Stimulated activated CD4-positive, alpha-beta T cell treated with anti-CD3 and anti-CD28 coated beads, Interleukin-4, amount 100 ng/mL, for 4 hours (primary cell): ENCODE data around the gene PHAF1.

Experiments used
- DNase-seq, 2 experiments: peaks; one replicate each; pipeline ENCODE4 v3.0.0-alpha.2; 2020

Gene PHAF1

DNA sequence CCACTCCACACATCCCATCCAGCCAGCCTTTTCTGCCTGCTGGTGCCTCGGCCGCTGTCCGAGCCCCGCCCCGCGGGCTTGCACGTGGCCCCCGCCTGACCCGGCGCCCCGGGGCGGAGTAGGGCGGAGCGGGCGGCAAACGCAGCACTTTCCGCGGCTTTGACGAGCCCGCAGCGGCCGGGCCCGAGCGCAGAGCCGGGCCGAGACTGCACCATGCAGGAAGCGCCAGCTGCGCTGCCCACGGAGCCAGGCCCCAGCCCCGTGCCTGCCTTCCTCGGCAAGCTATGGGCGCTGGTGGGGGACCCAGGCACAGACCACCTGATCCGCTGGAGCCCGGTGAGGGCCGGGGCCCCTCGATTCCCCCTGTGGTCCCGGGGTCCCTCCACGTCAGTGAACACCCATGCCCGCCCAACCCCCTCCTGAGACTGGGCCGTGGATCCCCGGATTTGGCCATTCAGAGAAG, 54.9 kb downstream of the PHAF1 start, which contains the start of gene HSF4:
HSF4 (plus strand) TSS at position 147 of the 463 bp plus-strand sequence; CDS start at position 214, 67 bp downstream.
- DNase-seq, result no peak

DNA sequence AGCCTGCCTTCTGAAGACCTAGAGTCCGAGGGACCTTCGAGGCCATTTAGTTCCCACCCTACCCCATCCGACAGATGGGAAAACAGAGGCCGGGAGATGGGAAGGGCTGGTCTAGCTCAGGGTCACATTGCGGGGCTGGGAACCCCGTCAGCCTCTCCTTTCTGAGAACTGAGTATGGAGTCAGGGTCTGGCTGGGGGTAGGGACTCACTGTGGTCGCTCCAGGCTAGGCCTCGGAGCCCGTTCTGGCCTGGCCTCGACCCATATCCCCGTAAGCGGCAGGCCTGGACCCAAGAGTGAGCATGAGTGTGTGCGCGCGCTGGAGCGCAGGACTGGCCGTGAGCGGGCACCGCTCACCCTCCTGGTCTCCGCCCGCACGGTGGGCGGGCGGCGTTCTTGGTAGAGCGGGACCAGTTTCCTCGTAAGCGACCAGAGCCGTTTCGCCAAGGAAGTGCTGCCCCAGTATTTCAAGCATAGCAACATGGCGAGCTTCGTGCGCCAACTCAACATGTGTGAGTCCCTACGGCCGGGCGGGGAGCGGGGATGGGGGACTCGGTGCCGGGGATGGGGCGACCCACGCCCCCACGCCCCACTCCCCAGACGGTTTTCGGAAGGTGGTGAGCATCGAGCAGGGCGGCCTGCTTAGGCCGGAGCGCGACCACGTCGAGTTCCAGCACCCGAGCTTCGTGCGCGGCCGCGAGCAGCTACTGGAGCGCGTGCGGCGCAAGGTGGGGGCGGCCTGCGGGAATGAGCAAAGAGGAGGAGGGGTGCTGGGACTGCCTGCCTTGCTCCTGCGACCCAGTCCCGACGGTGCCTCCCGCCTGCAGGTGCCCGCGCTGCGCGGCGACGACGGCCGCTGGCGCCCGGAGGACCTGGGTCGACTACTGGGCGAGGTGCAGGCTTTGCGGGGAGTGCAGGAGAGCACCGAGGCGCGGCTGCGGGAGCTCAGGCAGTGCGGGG, 55.7 kb downstream of the PHAF1 start:
- DNase-seq, result no peak

DNA sequence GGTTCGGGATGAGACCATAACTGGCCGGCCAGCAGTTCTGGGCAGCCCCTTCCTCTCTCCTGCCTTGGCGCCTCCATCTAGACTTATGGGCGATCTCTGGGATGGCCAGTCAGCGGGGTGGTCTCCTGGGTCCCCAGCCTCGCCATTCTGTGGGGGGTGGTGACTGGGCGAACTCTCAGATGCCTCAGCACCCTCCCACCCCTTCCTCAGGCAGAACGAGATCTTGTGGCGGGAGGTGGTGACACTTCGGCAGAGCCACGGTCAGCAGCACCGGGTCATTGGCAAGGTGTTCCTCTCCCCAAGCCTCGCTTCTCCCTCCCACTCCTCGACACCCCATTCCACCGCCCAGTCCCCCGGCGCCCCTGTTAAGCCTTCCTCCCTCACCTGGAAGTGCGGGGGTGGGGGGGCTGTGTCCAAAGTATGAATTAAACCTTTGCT, 56.4 kb downstream of the PHAF1 start:
- DNase-seq, result no peak

DNA sequence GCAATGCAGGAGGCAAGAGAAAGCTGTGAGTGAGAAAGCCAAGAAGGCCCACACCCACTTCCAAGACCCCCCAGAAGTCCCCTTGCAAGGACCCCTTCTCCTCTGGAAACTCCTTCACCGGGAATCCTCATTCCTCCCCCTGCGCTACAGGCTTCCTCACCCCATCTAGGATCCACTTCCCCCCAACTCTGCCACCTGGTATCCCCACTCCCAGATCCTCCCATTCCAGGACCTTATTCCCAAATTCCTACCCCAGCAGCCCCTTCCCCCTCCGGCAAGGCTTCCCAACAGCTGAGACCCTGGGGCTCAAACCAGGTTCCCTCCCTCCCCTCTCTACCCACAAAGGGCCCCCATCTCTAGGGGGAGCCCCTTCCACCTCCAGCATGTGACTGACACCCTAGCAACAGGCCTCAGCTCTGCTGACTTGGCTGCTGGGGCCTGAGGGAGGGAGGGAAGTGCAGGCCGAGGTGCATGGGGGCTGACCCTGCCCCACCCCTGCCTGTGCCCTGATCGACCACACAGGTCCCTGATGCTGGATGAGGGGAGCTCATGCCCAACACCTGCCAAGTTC, 56.9 kb downstream of the PHAF1 start:
- no peak for DNase-seq

DNA sequence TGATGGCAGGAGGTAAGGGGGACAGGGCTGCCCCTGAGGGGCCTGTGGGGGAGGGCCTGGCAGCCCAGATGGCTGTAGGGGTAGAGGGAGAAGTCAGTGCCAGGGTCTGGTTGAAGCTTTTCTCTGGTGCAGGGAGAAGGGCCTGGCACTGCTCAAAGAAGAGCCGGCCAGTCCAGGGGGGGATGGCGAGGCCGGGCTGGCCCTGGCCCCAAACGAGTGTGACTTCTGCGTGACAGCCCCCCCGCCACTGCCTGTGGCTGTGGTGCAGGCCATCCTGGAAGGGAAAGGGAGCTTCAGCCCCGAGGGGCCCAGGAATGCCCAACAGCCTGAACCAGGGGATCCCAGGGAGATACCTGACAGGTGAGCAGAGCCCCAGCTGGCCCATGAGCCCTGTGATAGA, 57.8 kb downstream of the PHAF1 start:
- no peak for DNase-seq

DNA sequence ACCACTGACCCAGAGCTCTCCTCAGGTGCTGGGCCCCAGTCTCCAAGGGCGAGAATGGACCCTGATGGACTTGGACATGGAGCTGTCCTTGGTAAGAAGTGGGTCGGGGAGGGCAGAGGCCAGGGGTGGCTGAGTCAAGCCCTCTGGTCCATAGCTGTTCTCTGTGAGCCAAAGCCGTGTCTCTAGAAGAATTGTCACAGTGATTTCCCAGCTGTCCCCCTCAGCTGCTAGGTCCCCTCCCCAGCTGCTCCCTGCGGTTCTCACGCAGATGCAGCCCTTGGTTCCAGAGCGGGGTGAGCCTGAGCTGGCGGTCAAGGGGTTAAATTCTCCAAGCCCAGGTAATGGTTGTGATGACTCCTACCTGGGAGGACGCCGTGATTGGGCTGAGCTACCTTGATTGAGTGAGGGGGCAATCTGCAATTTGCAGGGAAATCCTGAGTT, 59.3 kb downstream of the PHAF1 start:
- no peak for DNase-seq

DNA sequence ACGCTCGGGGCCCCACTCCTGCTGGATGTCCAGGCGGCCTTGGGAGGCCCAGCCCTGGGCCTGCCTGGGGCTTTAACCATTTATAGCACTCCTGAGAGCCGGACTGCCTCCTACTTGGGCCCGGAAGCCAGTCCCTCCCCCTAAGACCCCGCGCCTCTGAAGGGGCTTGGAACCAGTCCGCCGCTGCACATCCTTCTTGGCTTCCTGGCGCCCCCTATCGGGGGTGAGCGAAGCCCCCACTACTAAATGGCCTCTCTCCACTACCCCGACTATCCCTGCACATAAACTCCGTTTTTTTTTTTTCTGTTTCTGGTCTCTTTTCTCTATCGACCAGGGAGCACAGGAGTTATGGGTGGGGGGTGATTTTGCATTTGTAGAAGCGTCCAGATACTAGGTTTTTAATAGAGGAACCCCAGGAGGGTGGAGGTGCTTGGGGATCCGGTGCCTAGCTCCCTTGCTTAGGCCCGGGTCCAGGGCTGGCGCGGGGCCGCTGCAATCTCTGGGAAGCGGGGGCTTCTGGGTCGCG, 60.0 kb downstream of the PHAF1 start:
- DNase-seq, result no peak

DNA sequence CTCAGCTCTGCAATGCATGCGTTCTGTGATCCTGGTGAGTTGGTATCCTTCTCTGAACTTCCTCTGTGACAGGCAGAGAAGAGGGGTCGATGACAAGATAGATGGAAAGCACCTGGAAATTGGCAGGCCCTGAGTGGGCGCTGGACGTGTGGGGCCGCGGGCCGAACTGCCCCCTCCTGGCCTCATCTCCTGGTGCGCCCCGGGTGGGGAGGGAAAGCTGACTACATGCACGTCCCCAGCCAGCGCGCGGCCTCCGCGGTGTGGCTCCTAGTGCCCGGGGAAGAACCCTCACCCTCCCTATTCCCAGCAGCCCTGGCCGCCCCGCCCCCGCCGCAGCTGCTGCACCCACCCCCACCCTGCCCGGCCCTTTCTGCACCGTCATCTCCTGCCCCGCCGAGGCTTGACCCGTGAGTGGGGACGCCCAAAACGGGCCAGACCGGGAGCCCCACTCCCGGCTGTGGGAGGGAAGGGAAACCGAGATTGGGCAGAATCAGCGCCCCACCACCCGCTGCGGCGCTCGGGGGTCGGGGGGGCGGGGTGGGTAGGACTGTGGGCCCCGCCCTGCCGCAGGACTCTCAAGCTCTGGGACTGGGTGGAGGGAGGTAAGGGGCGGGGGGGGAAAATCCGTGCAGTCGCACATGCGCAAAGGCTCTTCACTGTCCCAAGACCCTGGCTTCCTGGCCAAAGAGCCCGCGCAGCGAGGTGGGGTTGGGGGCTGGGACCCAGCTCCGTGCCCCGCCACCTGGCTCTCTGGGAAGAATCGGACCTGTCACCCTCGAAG, 60.6 kb downstream of the PHAF1 start, which contains the start of gene NOL3:
NOL3 (plus strand) TSS at position 371 of the 781 bp plus-strand sequence.
- DNase-seq, result no peak

DNA sequence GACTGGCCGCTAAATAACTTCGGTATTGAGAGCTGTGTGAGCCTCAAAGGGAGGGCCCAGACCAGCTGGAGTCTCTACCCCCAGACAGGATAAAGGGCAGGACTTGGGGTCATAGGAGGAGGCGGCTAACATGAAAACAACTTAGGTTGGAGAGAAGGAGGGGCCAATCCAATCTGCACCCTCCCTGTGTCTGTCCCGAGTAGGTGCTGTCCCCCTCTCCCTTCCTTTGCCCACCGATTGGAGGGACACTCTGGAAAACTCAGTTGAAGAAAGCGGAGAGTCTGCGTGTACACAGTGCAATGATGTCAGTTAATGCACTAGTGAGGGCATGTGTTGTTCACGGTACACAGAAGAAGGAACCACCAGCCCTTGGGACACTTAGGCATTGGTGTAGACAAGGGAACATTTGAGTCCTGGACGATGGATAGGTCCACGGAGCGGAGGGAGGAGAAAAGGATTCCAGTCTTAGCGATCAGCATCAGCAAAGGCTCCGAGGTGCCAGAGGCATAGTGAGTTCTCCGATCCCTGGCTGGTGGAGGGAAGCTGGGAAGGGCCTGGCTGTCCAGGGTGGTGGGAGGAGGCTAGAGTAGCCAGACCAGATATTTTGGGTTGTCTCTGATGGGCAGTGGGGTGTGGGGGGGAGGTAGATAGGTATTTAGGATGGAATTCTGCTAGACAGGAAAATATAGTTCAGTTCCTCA, 61.4 kb downstream of the PHAF1 start:
- DNase-seq, result no peak

DNA sequence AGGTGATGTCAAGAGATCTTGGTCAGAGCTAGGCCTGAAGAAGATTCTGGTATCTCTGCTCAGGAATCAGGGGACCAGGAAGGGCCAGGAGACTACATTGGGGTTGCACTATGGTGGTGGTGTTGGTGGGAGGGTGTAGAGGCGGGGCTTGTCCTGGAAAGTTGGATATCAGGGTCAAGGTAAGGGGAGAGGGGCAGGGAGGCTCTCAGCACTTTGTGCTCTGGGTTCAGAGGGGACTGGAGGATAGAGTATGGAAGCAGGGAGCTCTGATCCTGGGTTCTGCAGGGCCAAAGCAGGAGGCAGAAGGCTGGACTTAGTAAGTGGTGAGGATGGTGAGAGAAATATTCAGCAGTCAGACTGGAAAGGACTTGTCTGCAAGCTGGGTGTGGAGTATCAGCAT, 63.6 kb downstream of the PHAF1 start:
- DNase-seq, result no peak

DNA sequence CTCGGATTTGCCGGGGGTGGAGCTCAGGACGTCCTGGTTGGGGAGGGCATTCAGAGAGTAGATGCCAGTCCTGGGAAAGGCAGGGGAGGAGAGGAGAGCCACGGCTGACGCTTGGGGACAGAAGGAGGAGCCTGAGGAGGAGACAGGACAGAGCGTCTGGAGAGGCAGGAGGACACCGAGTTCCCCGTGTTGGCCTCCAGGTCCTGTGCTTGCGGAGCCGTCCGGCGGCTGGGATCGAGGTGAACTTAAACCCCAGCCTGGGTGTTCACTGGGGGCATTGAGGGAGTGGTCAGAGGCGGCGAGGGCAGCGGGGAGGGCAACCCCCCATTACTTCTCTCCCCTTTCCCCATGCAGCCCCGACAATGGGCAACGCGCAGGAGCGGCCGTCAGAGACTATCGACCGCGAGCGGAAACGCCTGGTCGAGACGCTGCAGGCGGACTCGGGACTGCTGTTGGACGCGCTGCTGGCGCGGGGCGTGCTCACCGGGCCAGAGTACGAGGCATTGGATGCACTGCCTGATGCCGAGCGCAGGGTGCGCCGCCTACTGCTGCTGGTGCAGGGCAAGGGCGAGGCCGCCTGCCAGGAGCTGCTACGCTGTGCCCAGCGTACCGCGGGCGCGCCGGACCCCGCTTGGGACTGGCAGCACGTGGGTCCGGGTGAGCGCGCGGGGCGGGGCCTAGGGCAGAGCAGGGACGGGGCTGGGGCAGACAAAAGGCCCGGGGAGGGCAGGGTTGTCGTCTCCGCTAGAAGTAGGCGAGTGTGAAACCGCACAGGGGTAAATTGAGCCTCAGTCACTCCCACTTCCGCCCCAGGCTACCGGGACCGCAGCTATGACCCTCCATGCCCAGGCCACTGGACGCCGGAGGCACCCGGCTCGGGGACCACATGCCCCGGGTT, 64.3 kb downstream of the PHAF1 start:
- peak; percentile 50 to 55 for DNase-seq

DNA sequence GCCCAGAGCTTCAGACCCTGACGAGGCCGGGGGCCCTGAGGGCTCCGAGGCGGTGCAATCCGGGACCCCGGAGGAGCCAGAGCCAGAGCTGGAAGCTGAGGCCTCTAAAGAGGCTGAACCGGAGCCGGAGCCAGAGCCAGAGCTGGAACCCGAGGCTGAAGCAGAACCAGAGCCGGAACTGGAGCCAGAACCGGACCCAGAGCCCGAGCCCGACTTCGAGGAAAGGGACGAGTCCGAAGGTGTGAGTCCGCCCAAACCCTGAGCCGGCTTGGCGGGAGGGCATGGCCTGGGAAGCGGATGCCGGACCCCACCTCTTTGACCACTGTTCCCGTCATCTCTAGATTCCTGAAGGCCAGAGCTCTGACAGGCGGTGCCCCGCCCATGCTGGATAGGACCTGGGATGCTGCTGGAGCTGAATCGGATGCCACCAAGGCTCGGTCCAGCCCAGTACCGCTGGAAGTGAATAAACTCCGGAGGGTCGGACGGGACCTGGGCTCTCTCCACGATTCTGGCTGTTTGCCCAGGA, 65.0 kb downstream of the PHAF1 start:
- no peak for DNase-seq

DNA sequence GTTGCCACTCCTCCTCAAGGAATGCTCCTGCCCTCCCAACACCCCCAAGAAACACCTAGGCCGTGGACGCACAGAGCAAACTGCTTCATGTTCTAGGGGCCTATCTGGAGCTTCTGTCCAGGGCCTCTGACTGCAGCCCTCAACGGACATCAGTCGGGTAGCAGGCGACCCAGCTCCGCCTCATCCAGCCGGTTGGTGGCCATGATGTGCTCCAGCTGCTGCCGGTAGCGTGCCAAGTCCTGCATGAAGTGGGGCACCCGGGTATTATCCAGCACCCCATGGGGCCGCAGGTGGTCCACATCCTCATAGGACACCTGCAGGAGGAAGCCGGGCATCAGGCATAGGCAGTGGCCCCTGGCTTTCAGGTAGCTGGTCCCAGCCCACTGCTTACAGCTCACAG, 66.9 kb downstream of the PHAF1 start:
- no peak for DNase-seq

DNA sequence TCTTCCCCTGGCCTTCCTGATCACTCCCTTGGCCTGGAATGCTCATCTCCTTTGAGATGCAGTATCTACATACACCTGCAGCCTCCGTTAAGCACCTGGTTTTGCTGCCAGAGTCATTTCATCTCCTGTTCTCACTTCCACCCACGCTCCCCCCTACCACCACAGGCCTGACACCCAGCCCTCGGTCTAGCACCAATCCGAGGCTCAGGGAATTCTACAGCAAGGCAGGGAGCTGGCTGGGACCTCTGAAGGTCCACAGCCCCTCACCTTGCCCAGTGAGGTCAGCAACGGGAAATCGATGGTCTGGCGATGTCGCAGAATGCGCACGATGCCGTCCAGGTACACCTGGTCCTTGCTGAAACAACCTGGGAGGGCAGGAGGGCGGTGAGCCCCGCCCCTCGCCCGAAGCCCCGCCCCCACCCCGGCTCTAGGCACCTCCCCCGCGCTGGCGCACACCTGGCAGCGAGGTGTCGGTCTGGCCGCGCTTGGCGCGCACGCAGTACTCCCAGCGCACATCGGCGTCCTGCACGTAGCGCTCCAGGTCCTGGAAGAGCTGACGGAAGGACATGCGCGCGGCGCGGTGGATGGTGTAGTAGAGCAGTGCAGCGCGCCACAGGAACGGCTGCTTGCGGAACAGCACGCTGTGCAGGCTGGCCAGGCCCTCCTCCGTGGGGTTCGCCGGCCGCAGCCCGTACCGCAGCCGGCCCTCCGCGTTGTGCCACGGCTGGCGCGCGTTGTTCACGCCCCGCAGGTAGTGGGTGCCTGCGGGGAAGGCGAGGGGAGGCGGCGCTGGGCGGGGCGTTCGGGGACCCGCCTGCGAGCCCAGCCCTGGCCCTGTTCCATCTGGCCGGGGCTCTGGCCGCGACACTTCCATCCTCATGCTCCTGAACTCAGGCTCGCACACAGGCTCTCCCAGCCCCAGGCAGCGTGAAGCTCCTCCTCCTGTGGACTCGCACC, 68.3 kb downstream of the PHAF1 start:
- DNase-seq, result peak in 1 of 2 experiments; percentile 36

DNA sequence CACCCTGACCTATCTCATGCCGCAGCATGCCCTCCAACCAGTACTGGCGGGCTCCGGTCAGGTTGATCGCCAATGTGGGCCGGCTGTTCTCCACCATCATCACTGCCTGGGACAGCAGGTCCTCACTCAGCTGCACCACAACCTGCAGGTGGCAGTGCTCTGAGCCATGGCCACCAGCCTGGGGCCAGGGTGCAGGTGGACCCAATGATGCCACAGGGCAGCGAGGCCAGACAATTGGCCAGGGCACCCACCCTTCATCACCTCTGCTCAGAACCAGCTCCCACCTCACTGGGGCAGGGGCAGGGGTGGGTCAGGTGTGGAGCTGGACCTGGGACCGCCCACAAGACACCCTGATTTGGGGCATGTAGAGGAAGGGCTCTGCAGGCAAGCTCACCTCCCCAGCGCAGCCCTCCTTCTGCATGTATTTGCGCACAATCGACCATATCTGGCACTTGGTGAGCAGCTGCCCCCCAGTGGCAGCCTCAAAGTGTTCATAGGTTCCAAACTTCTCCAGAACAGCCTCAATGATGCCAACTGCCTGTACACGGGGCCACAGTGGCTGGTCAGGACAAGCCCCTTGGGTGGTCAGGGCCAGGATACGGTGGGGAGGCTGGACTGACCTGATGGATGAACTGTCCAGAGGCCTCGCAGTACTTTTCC, 69.8 kb downstream of the PHAF1 start:
- no peak for DNase-seq

DNA sequence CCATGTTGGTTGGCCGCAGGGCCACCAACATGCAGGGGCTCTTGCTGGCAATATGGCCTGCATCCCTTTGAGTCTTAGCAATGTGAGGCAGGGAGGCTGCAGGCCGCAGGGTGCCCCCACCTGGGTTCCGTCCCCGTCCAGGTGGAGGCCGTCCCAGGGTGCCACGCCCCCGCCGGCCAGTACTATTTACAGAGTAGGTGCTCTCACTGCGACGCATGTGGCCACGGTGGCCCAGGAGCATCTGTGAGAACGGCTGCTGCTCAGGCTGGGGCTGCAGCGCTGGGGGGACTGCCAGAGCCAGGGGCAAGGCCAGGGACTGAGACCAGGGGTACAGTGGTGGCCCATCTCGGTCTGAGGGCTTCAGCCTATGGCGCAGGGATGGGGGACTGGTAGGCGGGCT, 70.4 kb downstream of the PHAF1 start:
- DNase-seq, result no peak

DNA sequence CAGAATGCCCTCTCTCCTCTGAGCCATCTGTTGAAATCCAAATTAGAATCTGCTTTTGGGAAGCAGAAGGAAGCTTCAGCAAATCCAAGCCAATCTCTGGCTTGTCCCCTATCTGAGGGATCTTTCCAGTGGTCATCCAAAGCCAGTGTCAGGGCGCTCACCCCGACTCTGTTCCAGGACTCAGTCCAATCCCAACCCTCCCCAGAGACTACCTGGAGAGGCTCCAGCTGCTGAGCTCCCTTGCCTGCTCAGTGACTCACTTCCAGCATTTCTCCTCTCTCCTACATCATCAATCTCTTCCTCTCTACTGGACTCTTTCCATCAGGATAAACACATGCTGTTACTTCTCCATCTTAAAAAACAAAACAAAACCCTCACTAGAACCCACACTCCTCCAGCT, 71.6 kb downstream of the PHAF1 start:
- no peak for DNase-seq

DNA sequence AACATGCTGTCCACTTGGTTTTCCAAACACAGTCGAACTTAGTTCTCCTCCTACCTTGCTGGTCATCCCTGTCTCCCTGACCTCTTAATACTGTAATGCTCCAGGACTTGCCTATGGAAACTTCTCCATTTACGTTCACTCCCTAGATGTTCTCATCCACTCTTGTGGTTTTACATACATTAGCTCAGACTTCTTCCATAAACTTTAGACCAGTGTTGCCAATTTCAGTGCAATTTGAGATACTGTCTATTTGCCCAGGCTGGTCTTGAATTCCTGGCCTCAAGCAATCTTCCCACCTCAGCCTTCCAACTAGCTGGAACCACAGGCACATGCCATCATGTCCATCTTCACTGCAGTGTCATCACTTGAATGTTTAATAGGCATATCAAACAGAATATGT, 72.5 kb downstream of the PHAF1 start:
- DNase-seq, result no peak

DNA sequence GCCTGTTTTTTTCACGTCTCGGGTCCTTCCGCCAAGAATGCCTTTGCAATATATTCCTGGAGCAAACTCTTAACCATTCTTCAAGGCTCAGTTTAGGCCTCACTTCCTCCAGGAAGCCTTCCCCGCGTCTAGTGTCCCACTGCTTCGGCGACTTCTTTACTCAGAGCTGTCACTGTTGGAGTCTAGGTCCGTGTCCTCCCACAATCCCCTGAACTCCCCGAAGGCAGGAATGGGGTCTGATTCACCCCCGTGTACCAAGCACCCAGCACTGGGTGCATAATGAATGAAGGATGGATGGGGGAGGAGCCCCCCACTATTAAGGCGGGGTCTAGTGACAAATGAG, 73.5 kb downstream of the PHAF1 start:
- no peak for DNase-seq
